ENCODE measurements around the gene GABRR3. TPM values are rescaled to one million over a fixed set of nuclear protein-coding genes. Genes with fewer than 3 reads are reported as not detected.

Gene GABRR3
- total RNA-seq, 1 donor from 2014 or later: not detected

GRCh38 chr3:97950360-97950759, 84.8 kb downstream of the GABRR3 start:
- Mint-ChIP-seq H3K27ac (no peak overlapping the region), H3K4me3 (no peak overlapping the region), H3K9me3 (no peaks in the 10 kb centered on the region), H3K27me3 (ENCODE audit: low read depth) (no peaks in the 10 kb centered on the region), H3K36me3 (peaks cover 54% of the 10 kb centered on the region), H3K4me1 (no peaks in the 10 kb centered on the region)
- TF ChIP-seq CTCF (IDR thresholded peaks at IDR 0.05; ENCODE audit: unreplicated experiment): no peak
- DNase-seq (ENCODE audit: low spot score in 2 of 2, unreplicated experiment in 2 of 2): no peak

- Mint-ChIP-seq H3K4me1 (no peaks in the 10 kb centered on the region), H3K9me3 (no peaks in the 10 kb centered on the region), H3K27ac (no peak overlapping the region), H3K36me3 (peaks cover 52% of the 10 kb centered on the region), H3K27me3 (ENCODE audit: low read depth) (no peaks in the 10 kb centered on the region), H3K4me3 (no peak overlapping the region)
- DNase-seq (ENCODE audit: low spot score in 2 of 2, unreplicated experiment in 2 of 2): no peak
- no peak for TF ChIP-seq CTCF (IDR thresholded peaks at IDR 0.05; ENCODE audit: unreplicated experiment)
Observed at GRCh38 chr3:97949743-97950142, 85.4 kb downstream of the GABRR3 start.

- Mint-ChIP-seq H3K27ac (no peak overlapping the region), H3K36me3 (peaks cover 48% of the 10 kb centered on the region), H3K4me3 (no peak overlapping the region), H3K27me3 (ENCODE audit: low read depth) (no peaks in the 10 kb centered on the region), H3K4me1 (no peaks in the 10 kb centered on the region), H3K9me3 (no peaks in the 10 kb centered on the region)
- no peak for TF ChIP-seq CTCF (IDR thresholded peaks at IDR 0.05; ENCODE audit: unreplicated experiment)
- no peak for DNase-seq (ENCODE audit: low spot score in 2 of 2, unreplicated experiment in 2 of 2)
Observed at GRCh38 chr3:97949110-97949485, 86.0 kb downstream of the GABRR3 start.

GRCh38 chr3:97948351-97949109, 86.6 kb downstream of the GABRR3 start:
- TF ChIP-seq CTCF (IDR thresholded peaks at IDR 0.05; ENCODE audit: unreplicated experiment): no peak
- Mint-ChIP-seq H3K36me3 (peaks cover 46% of the 10 kb centered on the region), H3K9me3 (no peaks in the 10 kb centered on the region), H3K4me3 (no peak overlapping the region), H3K4me1 (no peaks in the 10 kb centered on the region), H3K27ac (no peak overlapping the region), H3K27me3 (ENCODE audit: low read depth) (no peaks in the 10 kb centered on the region)
- DNase-seq (ENCODE audit: low spot score in 2 of 2, unreplicated experiment in 2 of 2): no peak

- no peak for DNase-seq (ENCODE audit: low spot score in 2 of 2, unreplicated experiment in 2 of 2)
- TF ChIP-seq CTCF (IDR thresholded peaks at IDR 0.05; ENCODE audit: unreplicated experiment): no peak
- no peak overlapping the region for H3K27ac Mint-ChIP-seq
- H3K27me3 Mint-ChIP-seq (ENCODE audit: low read depth): no peaks in the 10 kb centered on the region
- no peaks in the 10 kb centered on the region for H3K4me1 Mint-ChIP-seq
- H3K9me3 Mint-ChIP-seq: no peaks in the 10 kb centered on the region
- H3K4me3 Mint-ChIP-seq: no peak overlapping the region
- peaks cover 19% of the 10 kb centered on the region for H3K36me3 Mint-ChIP-seq
Observed at GRCh38 chr3:97942801-97943546, 92.1 kb downstream of the GABRR3 start.
